H1 (cell line): ENCODE measurements around the gene PAEP. TPM values are rescaled to one million over a fixed set of nuclear protein-coding genes. Genes with fewer than 3 reads are reported as not detected.
A peak's percentile ranks its signal among the peaks of the same experiment; 100 is the strongest.

Source experiments
- CTCF ChIA-PET: fragments of 300-600 bp; sonication (Branson Sonifier 250); formaldehyde crosslinking; loops from one replicate; lab custom pipeline; 2021; ENCODE audit not compliant: partially characterized antibody; lab: Charles Lee
- POLR2A ChIA-PET: fragments of 300-600 bp; sonication (Branson Sonifier 250); formaldehyde crosslinking; loops from one replicate; lab custom pipeline; 2021; ENCODE audit warnings: inconsistent platforms; ENCODE audit not compliant: partially characterized antibody; lab: Charles Lee
- DNase-seq, 2 experiments: peaks; one replicate each; pipeline versions ENCODE4 v3.0.0 to v3.0.0-alpha.2; 2010 to 2022; ENCODE audit warnings: low spot score in 2 of 2, low read depth in 1 of 2, mixed read lengths in 1 of 2
- FAIRE-seq: peaks from 2 replicates; lab custom pipeline; 2011; peaks lifted over from hg19 to GRCh38; lab: Jason Lieb, UNC
- H2AFZ ChIP-seq: 2 replicates; pipeline ENCODE4 v1.8.1; 2012; ENCODE audit warnings: low read length, inconsistent platforms
- H2AK5ac ChIP-seq: 2 replicates; pipeline ENCODE4 v1.6.1; 2013; ENCODE audit warnings: low read depth, low read length
- H2BK120ac ChIP-seq: replicated peaks from 2 replicates; pipeline ENCODE3; 2013; ENCODE audit warnings: low read depth, low read length, inconsistent platforms
- H2BK12ac ChIP-seq: 2 replicates; pipeline ENCODE4 v1.6.1; 2013; ENCODE audit warnings: low read depth, low read length
- H2BK15ac ChIP-seq: 2 replicates; pipeline ENCODE4 v1.6.1; 2013; ENCODE audit warnings: low read length
- H2BK20ac ChIP-seq: 2 replicates; pipeline ENCODE4 v1.6.1; 2013; ENCODE audit warnings: low read length
- H2BK5ac ChIP-seq: 2 replicates; pipeline ENCODE4 v1.6.1; 2013; ENCODE audit warnings: low read depth, low read length
- H3K14ac ChIP-seq: 2 replicates; pipeline ENCODE4 v1.6.1; 2013; ENCODE audit warnings: inconsistent platforms; ENCODE audit not compliant: insufficient read length
- H3K18ac ChIP-seq: 2 replicates; pipeline ENCODE4 v1.6.1; 2013; ENCODE audit warnings: low read length; ENCODE audit errors: extremely low read depth
- H3K23ac ChIP-seq: 2 replicates; pipeline ENCODE4 v1.6.1; 2013; ENCODE audit warnings: inconsistent platforms; ENCODE audit not compliant: insufficient read length
- H3K23me2 ChIP-seq: 2 replicates; pipeline ENCODE4 v1.6.1; 2013; ENCODE audit warnings: low read depth, low read length
- H3K27ac ChIP-seq: 2 replicates; pipeline ENCODE4 v1.6.1; 2011; ENCODE audit warnings: low read depth, low read length, inconsistent platforms
- H3K27me3 ChIP-seq, 4 experiments: replicated peaks in 1 of 4; 1 replicate in 1 of 4; 2 replicates in 3 of 4; pipeline versions ENCODE4 v1.6.1 to v1.8.1; 2011 to 2013; ENCODE audit warnings: low read length in 3 of 4, mild to moderate bottlenecking in 3 of 4, inconsistent platforms in 2 of 4, mixed read lengths in 2 of 4, moderate library complexity in 1 of 4; ENCODE audit not compliant: control insufficient read depth in 3 of 4, insufficient read depth in 3 of 4; ENCODE audit errors: extremely low read depth in 1 of 4
- H3K36me3 ChIP-seq, 4 experiments: 2 replicates each; pipeline versions ENCODE4 v1.6.1 to v1.8.1; 2011 to 2013; ENCODE audit warnings: mild to moderate bottlenecking in 4 of 4, low read length in 3 of 4, moderate library complexity in 2 of 4, control low read depth in 1 of 4, inconsistent platforms in 1 of 4; ENCODE audit not compliant: insufficient read depth in 4 of 4, control insufficient read depth in 2 of 4
- H3K4ac ChIP-seq: replicated peaks from 2 replicates; pipeline ENCODE3; 2013; ENCODE audit warnings: low read length, low read depth, mixed read lengths, inconsistent platforms; ENCODE audit not compliant: insufficient read length
- H3K4me1 ChIP-seq, 4 experiments: replicated peaks in 1 of 4; 1 replicate in 1 of 4; 2 replicates in 3 of 4; pipeline versions ENCODE4 v1.6.1 to v1.8.1; 2011 to 2013; ENCODE audit warnings: low read length in 3 of 4, inconsistent platforms in 2 of 4, mixed read lengths in 1 of 4; ENCODE audit not compliant: insufficient read depth in 4 of 4, control insufficient read depth in 3 of 4
- H3K4me2 ChIP-seq, 2 experiments: 2 replicates each; pipeline versions ENCODE4 v1.6.1 to v1.8.1; 2011 to 2013; ENCODE audit warnings: low read depth in 2 of 2, low read length in 2 of 2, control low read depth in 1 of 2, inconsistent platforms in 1 of 2, mild to moderate bottlenecking in 1 of 2; ENCODE audit not compliant: insufficient read depth in 1 of 2
- H3K4me3 ChIP-seq, 4 experiments: fragments of 200-600, 300-600 bp in 1 of 4; sonication (generic), shearing (Covaris generic), sonication (Bioruptor Twin) in 1 of 4; 2 replicates each; pipeline versions ENCODE4 v1.5.1 to v1.8.1; 2011 to 2016; ENCODE audit warnings: low read length in 4 of 4, low read depth in 3 of 4, control low read depth in 2 of 4, inconsistent platforms in 2 of 4, mild to moderate bottlenecking in 2 of 4, mixed read lengths in 1 of 4, moderate library complexity in 1 of 4; ENCODE audit not compliant: insufficient read depth in 2 of 4; ENCODE audit errors: extremely low read depth in 1 of 4
- H3K56ac ChIP-seq: replicated peaks from 2 replicates; pipeline ENCODE3; 2013; ENCODE audit warnings: low read depth, mild to moderate bottlenecking, mixed read lengths, low read length, inconsistent platforms; ENCODE audit not compliant: insufficient read length
- H3K79me1 ChIP-seq: 2 replicates; pipeline ENCODE4 v1.6.1; 2013; ENCODE audit warnings: low read depth, low read length, control low read depth
- H3K79me2 ChIP-seq, 2 experiments: 2 replicates each; pipeline versions ENCODE4 v1.6.1 to v1.8.1; 2012 to 2013; ENCODE audit warnings: low read length in 2 of 2, mild to moderate bottlenecking in 2 of 2, inconsistent platforms in 1 of 2; ENCODE audit not compliant: insufficient read depth in 2 of 2, control insufficient read depth in 1 of 2
- H3K9ac ChIP-seq, 4 experiments: replicated peaks in 1 of 4; 1 replicate in 1 of 4; 2 replicates in 3 of 4; pipeline versions ENCODE4 v1.6.1 to v1.8.1; 2011 to 2013; ENCODE audit warnings: low read depth in 3 of 4, low read length in 3 of 4, control low read depth in 2 of 4, mild to moderate bottlenecking in 2 of 4, moderate library complexity in 2 of 4, inconsistent platforms in 1 of 4; ENCODE audit errors: extremely low read depth in 1 of 4
- H3K9me3 ChIP-seq, 2 experiments: 2 replicates each; pipeline versions ENCODE4 v1.6.1 to v1.8.1; 2012 to 2013; ENCODE audit warnings: mild to moderate bottlenecking in 2 of 2, moderate library complexity in 2 of 2, control low read depth in 1 of 2, inconsistent platforms in 1 of 2, low read depth in 1 of 2, low read length in 1 of 2, mixed read lengths in 1 of 2; ENCODE audit not compliant: insufficient read depth in 2 of 2
- H4K20me1 ChIP-seq, 2 experiments: replicated peaks in 1 of 2; 2 replicates each; pipeline versions ENCODE3 to v1.8.1; 2011 to 2013; ENCODE audit warnings: inconsistent platforms in 2 of 2, low read length in 2 of 2, mild to moderate bottlenecking in 1 of 2; ENCODE audit not compliant: insufficient read depth in 2 of 2, control insufficient read depth in 1 of 2
- H4K5ac ChIP-seq: 2 replicates; pipeline ENCODE4 v1.6.1; 2013; ENCODE audit warnings: low read length, low read depth, mixed read lengths, inconsistent platforms; ENCODE audit not compliant: insufficient read length
- H4K8ac ChIP-seq: 2 replicates; pipeline ENCODE4 v1.8.0; 2013; ENCODE audit warnings: mild to moderate bottlenecking, moderate library complexity, low read length, inconsistent platforms; ENCODE audit not compliant: insufficient read depth; ENCODE audit errors: extremely low read depth
- H4K91ac ChIP-seq: replicated peaks from 2 replicates; pipeline ENCODE3; 2013; ENCODE audit warnings: low read length, mixed read lengths, inconsistent platforms; ENCODE audit not compliant: insufficient read length
- ATF2 ChIP-seq: IDR thresholded peaks from 2 replicates; pipeline ENCODE4 v1.6.1; 2012; ENCODE audit warnings: low read length, inconsistent platforms
- ATF3 ChIP-seq: IDR thresholded peaks from 2 replicates; pipeline ENCODE4 v1.6.1; 2011; ENCODE audit warnings: low read depth, mild to moderate bottlenecking, low read length; ENCODE audit not compliant: insufficient read depth
- CHD1 ChIP-seq: IDR thresholded peaks from 2 replicates; pipeline ENCODE4 v1.6.1; 2012; ENCODE audit warnings: low read depth, low read length, improper control_type of control experiment
- CHD2 ChIP-seq: IDR thresholded peaks from 2 replicates; pipeline ENCODE4 v1.6.1; 2012; ENCODE audit warnings: low read length, improper control_type of control experiment
- EZH2 ChIP-seq: fragments of 200-600 bp; sonication (generic); IDR thresholded peaks from 2 replicates; pipeline ENCODE4 v1.7.1; 2012; ENCODE audit warnings: low read depth, mild to moderate bottlenecking, moderate library complexity, low read length, inconsistent platforms; ENCODE audit not compliant: severe bottlenecking
- FOSL1 ChIP-seq: IDR thresholded peaks from 2 replicates; pipeline ENCODE4 v1.6.1; 2011; ENCODE audit warnings: mild to moderate bottlenecking, low read depth, low read length, moderate library complexity; ENCODE audit not compliant: insufficient read depth
- JUN ChIP-seq: IDR thresholded peaks from 2 replicates; pipeline ENCODE4 v1.6.1; 2011; ENCODE audit warnings: low read depth, mild to moderate bottlenecking, improper control_type of control experiment, low read length
- NRF1 ChIP-seq: IDR thresholded peaks from 2 replicates; pipeline ENCODE4 v1.6.1; 2011; ENCODE audit warnings: mild to moderate bottlenecking, low read depth, low read length, improper control_type of control experiment
- POLR2AphosphoS5 ChIP-seq: IDR thresholded peaks from 2 replicates; pipeline ENCODE4 v1.6.1; 2011; ENCODE audit warnings: low read depth, low read length
- SAP30 ChIP-seq: fragments of 300-600 bp; sonication (generic); IDR thresholded peaks from 2 replicates; pipeline ENCODE4 v1.7.1; 2012; ENCODE audit warnings: low read length, moderate library complexity, mild to moderate bottlenecking, inconsistent platforms; ENCODE audit not compliant: insufficient read depth, insufficient replicate concordance
- SP2 ChIP-seq: IDR thresholded peaks from 2 replicates; pipeline ENCODE4 v1.6.1; 2012; ENCODE audit warnings: mild to moderate bottlenecking, low read length, inconsistent platforms
- SRF ChIP-seq: IDR thresholded peaks from 2 replicates; pipeline ENCODE4 v1.6.1; 2011; ENCODE audit warnings: mild to moderate bottlenecking, low read depth, low read length, moderate library complexity
- SUZ12 ChIP-seq: fragments of 200-600 bp; sonication (generic); IDR thresholded peaks from 2 replicates; pipeline ENCODE4 v1.6.1; 2012; ENCODE audit warnings: mild to moderate bottlenecking, inconsistent platforms, low read length, moderate library complexity, mixed read lengths
- WGBS, 2 experiments: shearing (Covaris generic) in 1 of 2; methylation state at CpG; one replicate each; pipeline versions ENCODE4 v1.1.6 to v1.1.7; 2013 to 2015; ENCODE audit warnings: low lambda C conversion rate in 2 of 2, mixed read lengths in 2 of 2, inconsistent platforms in 1 of 2, low coverage in 1 of 2, missing lambda C conversion rate in 1 of 2; ENCODE audit not compliant: insufficient replicate concordance in 2 of 2, insufficient coverage in 1 of 2, insufficient read length in 1 of 2; ENCODE audit errors: extremely low coverage in 1 of 2, missing lambda C conversion rate in 1 of 2; 5-methylcytosine and 5-hydroxymethylcytosine counted together
- polyA plus RNA-seq, 7 experiments: library from polyadenylated mRNA; depleted of rRNA in 3 of 7; stranded (reverse) in 5 of 7; unstranded in 2 of 7; fragments of >200 nt in 5 of 7; fragments of 200-250 nt in 2 of 7; gene quantifications; 1 replicate in 5 of 7; 2 replicates in 1 of 7; 4 replicates in 1 of 7; pipeline versions ENCODE4 v1.2.1 to v1.2.3, GENCODE V29; 2011 to 2013; ENCODE audit warnings: missing spikeins in 2 of 7, mixed read lengths in 2 of 7
- total RNA-seq: library from RNA; stranded (reverse); fragmentation: NEBNext Ultra II Directional; extraction: Animal tissue kit (Norgen Biotek cat#: 25700); gene quantifications from 2 replicates; pipeline ENCODE4 v1.2.1, GENCODE V29; 2021

Gene PAEP
- total and polyA plus RNA-seq, 2 of the 8 experiments (the other 6 are each of a cell fraction or from before 2014, with no cell fraction given) = not detected

- H3K23ac ChIP-seq = no peak overlapping the region
- 45 to 100% methylated on average over 2 of the region's 2 CpGs for WGBS, 2 experiments
- no peaks in the 10 kb centered on the region for H3K4me1 ChIP-seq
- no peaks in the 10 kb centered on the region for H3K79me2 ChIP-seq
- H3K56ac ChIP-seq = peak overlapping the region; percentile 86
- no peak overlapping the region for H2BK120ac ChIP-seq
- no peak overlapping the region for H2BK5ac ChIP-seq
- no peak overlapping the region for H4K8ac ChIP-seq
- ChIA-PET POLR2A (no interaction called here), CTCF (no interaction called here)
- H4K20me1 ChIP-seq = no peaks in the 10 kb centered on the region
- no peak overlapping the region for H2BK12ac ChIP-seq
- DNase-seq (no peak), FAIRE-seq (no peak)
- H3K9ac ChIP-seq = no peak overlapping the region
- H3K4ac ChIP-seq = no peak overlapping the region
- no peak overlapping the region for H3K27ac ChIP-seq
- peaks cover 15% of the 10 kb centered on the region; the same call in 1 of the 2 replicates for H3K23me2 ChIP-seq
- no peak overlapping the region for H3K18ac ChIP-seq
- no peak overlapping the region for H3K4me2 ChIP-seq
- no peaks in the 10 kb centered on the region for H3K36me3 ChIP-seq
- peaks cover 2 to 3% of the 10 kb centered on the region in 2 experiments; a peak in 1 of 4 replicates for H3K9me3 ChIP-seq
- H3K14ac ChIP-seq = no peak overlapping the region
- no peak overlapping the region for H2AFZ ChIP-seq
- no peak overlapping the region for H3K4me3 ChIP-seq
- no peak overlapping the region for H4K5ac ChIP-seq
- H2AK5ac ChIP-seq = no peak overlapping the region
- no peak overlapping the region for H2BK15ac ChIP-seq
- H4K91ac ChIP-seq = no peak overlapping the region
- H3K27me3 ChIP-seq = no peaks in the 10 kb centered on the region
- H2BK20ac ChIP-seq = no peak overlapping the region
- H3K79me1 ChIP-seq = no peaks in the 10 kb centered on the region
- no peak for TF ChIP-seq SP2
- TF ChIP-seq POLR2AphosphoS5 = no peak
- no peak for TF ChIP-seq SAP30
- TF ChIP-seq JUN = no peak
- TF ChIP-seq ATF2 = no peak
- no peak for TF ChIP-seq EZH2
- no peak for TF ChIP-seq ATF3
- TF ChIP-seq SRF = no peak
- TF ChIP-seq CHD2 = no peak
- no peak for TF ChIP-seq NRF1
- TF ChIP-seq FOSL1 = no peak
- TF ChIP-seq CHD1 = no peak
- TF ChIP-seq SUZ12 = no peak
These were observed 17.8 kb downstream of the PAEP start for GRCh38 chr9:135579356-135579755.
